Brain microvascular endothelial cell (primary cell): ENCODE data around the gene SOX1.

Experiments used
- DNase-seq: peaks from one replicate; pipeline ENCODE4 v3.0.0-alpha.2; 2020
- H3K27ac ChIP-seq: fragments of 250-450 bp; sonication (Bioruptor Pico); 2 replicates; pipeline ENCODE4 v1.5.1; 2020; ENCODE audit warnings: mild to moderate bottlenecking, moderate library complexity
- H3K27me3 ChIP-seq: fragments of 250-450 bp; sonication (Bioruptor Pico); replicated peaks from 2 replicates; pipeline ENCODE4 v1.5.1; 2020; ENCODE audit warnings: mild to moderate bottlenecking
- H3K36me3 ChIP-seq: fragments of 250-450 bp; sonication (Bioruptor Pico); replicated peaks from 2 replicates; pipeline ENCODE4 v1.5.1; 2020; ENCODE audit warnings: mild to moderate bottlenecking
- H3K4me3 ChIP-seq: 2 replicates; pipeline ENCODE4 v1.5.1; 2011; ENCODE audit warnings: low read depth, mild to moderate bottlenecking, control low read depth, low read length, moderate library complexity
- CTCF ChIP-seq: IDR thresholded peaks from 2 replicates; pipeline ENCODE4 v1.5.1; 2011; ENCODE audit warnings: low read depth, mild to moderate bottlenecking, moderate library complexity, low read length, control low read depth, inconsistent platforms; ENCODE audit errors: missing control alignments
- in situ Hi-C: cut with HindIII; loops from 2 replicates; pipeline ENCODE4 v1.10.0; 2017; ENCODE audit warnings: low sequenced_read_pairs, low pct_ligation_motif_present

SOX1 gene

GRCh38 chr13:112113348-112113747 lies 46.4 kb downstream of the SOX1 start:
- Histone ChIP-seq H3K27ac (no peak overlapping the region), H3K36me3 (no peaks in the 10 kb centered on the region), H3K27me3 (no peaks in the 10 kb centered on the region), H3K4me3 (no peak overlapping the region)
- TF ChIP-seq CTCF, result no peak
- DNase-seq, result no peak
- in situ Hi-C loops, result no loop called here

- no peak overlapping the region for H3K27ac ChIP-seq
- TF ChIP-seq CTCF, result no peak
- no peaks in the 10 kb centered on the region for H3K36me3 ChIP-seq
- no peaks in the 10 kb centered on the region for H3K27me3 ChIP-seq
- in situ Hi-C loops, result no loop called here
- no peak for DNase-seq
- H3K4me3 ChIP-seq, result no peak overlapping the region
These were observed 46.9 kb downstream of the SOX1 start for GRCh38 chr13:112113851-112114250.

- in situ Hi-C loops, result no loop called here
These were observed 47.4 kb downstream of the SOX1 start for GRCh38 chr13:112114391-112114790.

GRCh38 chr13:112115403-112116091 lies 48.6 kb downstream of the SOX1 start:
- in situ Hi-C loops, result no loop called here

More at GRCh38 chr13:112114391-112114790, 47.4 kb downstream of the SOX1 start:
- Histone ChIP-seq H3K27me3 (no peaks in the 10 kb centered on the region), H3K36me3 (no peaks in the 10 kb centered on the region), H3K27ac (no peak overlapping the region), H3K4me3 (no peak overlapping the region)
- DNase-seq, result no peak
- TF ChIP-seq CTCF, result no peak

GRCh38 chr13:112116187-112116950 lies 49.4 kb downstream of the SOX1 start:
- Histone ChIP-seq H3K27ac (no peak overlapping the region), H3K27me3 (no peaks in the 10 kb centered on the region), H3K4me3 (no peak overlapping the region), H3K36me3 (no peaks in the 10 kb centered on the region)
- DNase-seq, result no peak
- no peak for TF ChIP-seq CTCF
- in situ Hi-C loops, result no loop called here

More at GRCh38 chr13:112115403-112116091, 48.6 kb downstream of the SOX1 start:
- H3K27ac ChIP-seq, result no peak overlapping the region
- no peak overlapping the region for H3K4me3 ChIP-seq
- no peaks in the 10 kb centered on the region for H3K36me3 ChIP-seq
- TF ChIP-seq CTCF, result no peak
- no peaks in the 10 kb centered on the region for H3K27me3 ChIP-seq
- DNase-seq, result no peak
